ENCODE data around the gene PTPDC1. TPM values are rescaled to one million over a fixed set of nuclear protein-coding genes. Genes with fewer than 3 reads are reported as not detected.

The PTPDC1 gene
- total and polyA plus RNA-seq, 9 of the 15 experiments (the other 6 are each of a cell fraction or from before 2014, with no cell fraction given): 1.1 to 8.1 (median 5.7) TPM

- TF ChIP-seq AFF1 (IDR thresholded peaks at IDR 0.05; ENCODE audit: low read depth in 1 of 2, partially characterized antibody in 2 of 2): no peak
These were observed 26.6 kb downstream of the PTPDC1 start (continued) for GRCh38 chr9:94110821-94111252.

GRCh38 chr9:94111446-94111845 is 27.2 kb downstream of the PTPDC1 start:
- Histone ChIP-seq H3K4me2 (ENCODE audit: insufficient read depth, low read length) (peak overlapping the region; percentile 54; the same call in 1 of the 2 replicates), H3K9me1 (ENCODE audit: control insufficient read depth, insufficient read depth, low read length) (no peaks in the 10 kb centered on the region), H3K9ac (ENCODE audit: insufficient read depth in 1 of 2, low read depth in 2 of 2, low read length in 2 of 2) (peak overlapping the region in 1 of 2 experiments; percentile 24; a peak in 1 of 4 replicates), H3K27ac (ENCODE audit: extremely low read depth, low read depth, low read length) (no peak overlapping the region; the same call in 2 of the 3 replicates), H3K4me3 (no peak overlapping the region), H3K79me2 (ENCODE audit: control insufficient read depth, insufficient read depth, low read length) (no peaks in the 10 kb centered on the region), H3K36me3 (ENCODE audit: control insufficient read depth, insufficient read depth, low read length) (no peaks in the 10 kb centered on the region; the same call in 2 of the 3 replicates), H3K4me1 (replicated peaks in 1 of 2; ENCODE audit: control insufficient read depth in 2 of 2, insufficient read depth in 2 of 2, low read length in 2 of 2) (peaks cover 13 to 34% of the 10 kb centered on the region in 2 experiments), H3K27me3 (ENCODE audit: control insufficient read depth in 2 of 2, insufficient read depth in 2 of 2, low read length in 2 of 2) (no peaks in the 10 kb centered on the region), H4K20me1 (replicated peaks; ENCODE audit: control insufficient read depth, insufficient read depth, low read length) (no peaks in the 10 kb centered on the region), H2AFZ (ENCODE audit: low read depth, low read length) (no peak overlapping the region), H3K9me3 (replicated peaks; ENCODE audit: control insufficient read depth, insufficient read depth, low read depth, low read length) (no peaks in the 10 kb centered on the region)
- 23% methylated on average over 2 of the region's 2 CpGs for WGBS (ENCODE audit: insufficient coverage, low coverage, missing lambda C conversion rate)
- DNase-seq (ENCODE audit: extremely low read depth in 1 of 4, low spot score in 3 of 4) (no peak), ATAC-seq (no peak), FAIRE-seq (no peak)
- intact Hi-C loops (cut with micrococcal nuclease) (loop anchor here (2.0 kb wide), 1 partner anchor 55 kb away; no protein-coding TSS in a partner anchor), in situ Hi-C loops (cut with MboI) (no loop called here)
- POLR2A ChIA-PET: interaction anchor here (0.6 to 2.5 kb wide), 9 partner anchors 11 to 1136 kb away, joined by 3 to 18 read pairs (median 3); no protein-coding TSS in a partner anchor
- BruUV-seq (replicated peaks): no TSS peak
- CTCF ChIA-PET (ENCODE audit: low intra/inter-chr PET ratio): no interaction called here
- peak; percentile 53; the same call in 1 of the 2 replicates for TF ChIP-seq GTF2E2 (tag; IDR thresholded peaks at IDR 0.05)
- TF ChIP-seq MEIS2 (IDR thresholded peaks at IDR 0.05; ENCODE audit: partially characterized antibody): no peak

Measured in K562 (cell line).